Breast epithelium (tissue), 3 donors: ENCODE measurements around the gene JAM2.

Experiments
- CTCF ChIP-seq, 3 donors: fragments of 450-650 bp; IDR thresholded peaks; one replicate each; pipeline ENCODE4 v1.5.1; 2016 to 2017; ENCODE audit warnings: antibody characterized with exemption in 3 of 3, mild to moderate bottlenecking in 3 of 3, moderate library complexity in 3 of 3
- POLR2A ChIP-seq: fragments of 450-650 bp; IDR thresholded peaks from one replicate; pipeline ENCODE4 v1.6.1; 2016; ENCODE audit warnings: antibody characterized with exemption, mild to moderate bottlenecking, moderate library complexity

GRCh38 chr21:25676451-25676850 is 37.4 kb downstream of the JAM2 start:
- TF ChIP-seq POLR2A (no peak), CTCF (IDR thresholded peaks at IDR 0.05) (no peak)
